ENCODE results near the gene WDR27.

WDR27 gene

GRCh38 chr6:169470790-169471189, 231.0 kb downstream of the WDR27 start:
- no peak for TF ChIP-seq CEBPB (IDR thresholded peaks at IDR 0.05)
- TF ChIP-seq, protein P1, sequence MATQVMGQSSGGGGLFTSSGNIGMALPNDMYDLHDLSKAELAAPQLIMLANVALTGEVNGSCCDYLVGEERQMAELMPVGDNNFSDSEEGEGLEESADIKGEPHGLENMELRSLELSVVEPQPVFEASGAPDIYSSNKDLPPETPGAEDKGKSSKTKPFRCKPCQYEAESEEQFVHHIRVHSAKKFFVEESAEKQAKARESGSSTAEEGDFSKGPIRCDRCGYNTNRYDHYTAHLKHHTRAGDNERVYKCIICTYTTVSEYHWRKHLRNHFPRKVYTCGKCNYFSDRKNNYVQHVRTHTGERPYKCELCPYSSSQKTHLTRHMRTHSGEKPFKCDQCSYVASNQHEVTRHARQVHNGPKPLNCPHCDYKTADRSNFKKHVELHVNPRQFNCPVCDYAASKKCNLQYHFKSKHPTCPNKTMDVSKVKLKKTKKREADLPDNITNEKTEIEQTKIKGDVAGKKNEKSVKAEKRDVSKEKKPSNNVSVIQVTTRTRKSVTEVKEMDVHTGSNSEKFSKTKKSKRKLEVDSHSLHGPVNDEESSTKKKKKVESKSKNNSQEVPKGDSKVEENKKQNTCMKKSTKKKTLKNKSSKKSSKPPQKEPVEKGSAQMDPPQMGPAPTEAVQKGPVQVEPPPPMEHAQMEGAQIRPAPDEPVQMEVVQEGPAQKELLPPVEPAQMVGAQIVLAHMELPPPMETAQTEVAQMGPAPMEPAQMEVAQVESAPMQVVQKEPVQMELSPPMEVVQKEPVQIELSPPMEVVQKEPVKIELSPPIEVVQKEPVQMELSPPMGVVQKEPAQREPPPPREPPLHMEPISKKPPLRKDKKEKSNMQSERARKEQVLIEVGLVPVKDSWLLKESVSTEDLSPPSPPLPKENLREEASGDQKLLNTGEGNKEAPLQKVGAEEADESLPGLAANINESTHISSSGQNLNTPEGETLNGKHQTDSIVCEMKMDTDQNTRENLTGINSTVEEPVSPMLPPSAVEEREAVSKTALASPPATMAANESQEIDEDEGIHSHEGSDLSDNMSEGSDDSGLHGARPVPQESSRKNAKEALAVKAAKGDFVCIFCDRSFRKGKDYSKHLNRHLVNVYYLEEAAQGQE (IDR thresholded peaks at IDR 0.05; ENCODE audit: low read depth), result no peak
- TF ChIP-seq FOXM1 (IDR thresholded peaks at IDR 0.05; ENCODE audit: borderline replicate concordance, low read depth), result no peak
- TF ChIP-seq TCF12 (IDR thresholded peaks at IDR 0.05; ENCODE audit: low read depth), result no peak
- no peak for TF ChIP-seq NFIC (IDR thresholded peaks at IDR 0.05)
- no peak for TF ChIP-seq YY1 (IDR thresholded peaks at IDR 0.05; ENCODE audit: low read depth)
- no peak for TF ChIP-seq TEAD4 (IDR thresholded peaks at IDR 0.05)

DNA sequence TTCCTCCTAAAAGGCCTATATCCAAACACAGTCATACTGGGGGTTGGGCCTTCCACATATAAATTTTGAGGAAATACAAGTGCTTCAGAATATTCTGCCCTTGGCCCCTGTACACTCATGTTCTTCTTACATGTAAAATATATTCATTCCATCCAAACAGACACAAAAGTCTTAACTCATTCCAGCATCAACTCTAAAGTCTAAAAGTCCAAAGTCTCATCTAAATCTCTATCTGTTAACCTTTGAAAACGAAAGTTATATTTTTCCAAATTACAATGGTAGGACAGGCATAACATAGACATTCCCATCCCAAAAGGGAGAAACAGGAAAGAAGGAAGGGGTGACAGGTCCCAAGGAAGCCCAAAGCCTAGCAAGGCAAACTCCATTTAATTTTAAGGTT, 232.8 kb downstream of the WDR27 start:
- no peak for TF ChIP-seq ZBTB7A (IDR thresholded peaks at IDR 0.05; ENCODE audit: low read depth)
- no peak for TF ChIP-seq RAD21 (IDR thresholded peaks at IDR 0.05; ENCODE audit: low read depth)
- no peak for TF ChIP-seq TEAD4 (IDR thresholded peaks at IDR 0.05)
- no peak for TF ChIP-seq EP300 (IDR thresholded peaks at IDR 0.05; ENCODE audit: borderline replicate concordance)

- TF ChIP-seq EP300 (IDR thresholded peaks at IDR 0.05; ENCODE audit: borderline replicate concordance) (no peak), CREB1 (IDR thresholded peaks at IDR 0.05; ENCODE audit: low read depth) (no peak)
These were observed 244.1 kb downstream of the WDR27 start for GRCh38 chr6:169457762-169458161.

GRCh38 chr6:169456840-169457239, 245.0 kb downstream of the WDR27 start:
- TF ChIP-seq, protein P1 (IDR thresholded peaks at IDR 0.05; ENCODE audit: low read depth), result no peak

DNA sequence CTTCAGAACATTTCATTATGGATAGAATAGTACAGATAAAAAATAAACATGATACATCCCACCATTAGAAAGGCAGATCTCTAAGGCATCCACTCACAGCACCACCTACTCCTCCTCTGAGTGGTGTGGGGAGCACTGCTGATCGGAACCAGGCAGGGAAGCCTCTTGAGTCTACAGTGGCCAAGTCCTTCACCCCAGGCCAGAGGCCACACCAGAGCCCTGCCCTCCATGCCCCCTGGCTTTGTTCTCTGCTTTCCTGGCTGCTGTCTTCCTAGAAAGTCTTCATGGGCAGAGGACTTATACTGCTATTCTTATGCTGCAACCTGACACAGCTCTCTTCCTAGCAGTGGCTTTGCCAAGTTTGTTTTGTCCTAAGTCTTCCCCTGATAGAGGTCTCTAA, 246.4 kb downstream of the WDR27 start:
- TF ChIP-seq RAD21 (IDR thresholded peaks at IDR 0.05; ENCODE audit: low read depth) (no peak), TEAD4 (IDR thresholded peaks at IDR 0.05) (no peak), ZBTB7A (IDR thresholded peaks at IDR 0.05; ENCODE audit: low read depth) (no peak), USF1 (IDR thresholded peaks at IDR 0.05) (no peak), MAX (IDR thresholded peaks at IDR 0.05) (no peak), FOXM1 (IDR thresholded peaks at IDR 0.05; ENCODE audit: borderline replicate concordance, low read depth) (no peak), NFIC (IDR thresholded peaks at IDR 0.05) (no peak), CREB1 (IDR thresholded peaks at IDR 0.05; ENCODE audit: low read depth) (no peak), CEBPB (IDR thresholded peaks at IDR 0.05) (no peak)
- TF ChIP-seq, protein P1 (IDR thresholded peaks at IDR 0.05; ENCODE audit: low read depth), result no peak

- TF ChIP-seq EGR1 (IDR thresholded peaks at IDR 0.05) (no peak), ZBTB7A (IDR thresholded peaks at IDR 0.05; ENCODE audit: low read depth) (no peak), EP300 (IDR thresholded peaks at IDR 0.05; ENCODE audit: borderline replicate concordance) (no peak), USF1 (IDR thresholded peaks at IDR 0.05) (no peak), YY1 (IDR thresholded peaks at IDR 0.05; ENCODE audit: low read depth) (no peak), CREB1 (IDR thresholded peaks at IDR 0.05; ENCODE audit: low read depth) (no peak), NFIC (IDR thresholded peaks at IDR 0.05) (no peak), TEAD4 (IDR thresholded peaks at IDR 0.05) (no peak)
- TF ChIP-seq, protein P1 (IDR thresholded peaks at IDR 0.05; ENCODE audit: low read depth), result no peak
These were observed 247.0 kb downstream of the WDR27 start for GRCh38 chr6:169454872-169455204.
